ENCODE data around the gene GRM5. TPM values are rescaled to one million over a fixed set of nuclear protein-coding genes. Genes with fewer than 3 reads are reported as not detected.

The GRM5 gene
- total and polyA plus RNA-seq, 2 donors (not counting 1 experiment from before 2014, with no cell fraction given): not detected

GRCh38 chr11:88475991-88476418 is 589.8 kb downstream of the GRM5 start:
- Histone ChIP-seq H3K4me1 (ENCODE audit: control insufficient read depth in 2 of 2, insufficient read depth in 2 of 2, low read length in 2 of 2) (no peaks in the 10 kb centered on the region), H3K9ac (ENCODE audit: low read length) (no peak overlapping the region), H3K4me2 (replicated peaks; ENCODE audit: low read depth, low read length, poor library complexity, severe bottlenecking) (no peak overlapping the region), H3K9me3 (ENCODE audit: control extremely low read depth in 1 of 3, control insufficient read depth in 2 of 3, insufficient read depth in 1 of 3, low read length in 2 of 3) (no peaks in the 10 kb centered on the region), H2AFZ (ENCODE audit: insufficient read depth, low read depth, low read length, poor library complexity, severe bottlenecking) (no peak overlapping the region), H3K4me3 (ENCODE audit: control extremely low read depth in 1 of 5, extremely low read depth in 1 of 5, insufficient read depth in 1 of 5, low read depth in 2 of 5, low read length in 4 of 5) (no peak overlapping the region), H4K20me1 (ENCODE audit: control insufficient read depth, insufficient read depth, low read length, poor library complexity, severe bottlenecking) (no peaks in the 10 kb centered on the region), H3K27ac (ENCODE audit: low read length in 2 of 2) (no peak overlapping the region), H3K27me3 (replicated peaks in 1 of 4; ENCODE audit: control extremely low read depth in 1 of 4, control insufficient read depth in 3 of 4, insufficient read depth in 4 of 4, low read length in 3 of 4) (no peaks in the 10 kb centered on the region), H3K36me3 (replicated peaks in 1 of 2; ENCODE audit: control extremely low read depth in 1 of 2, control insufficient read depth in 1 of 2, extremely low read depth in 1 of 2, insufficient read depth in 2 of 2, low read length in 1 of 2) (no peaks in the 10 kb centered on the region), H3K79me2 (ENCODE audit: control insufficient read depth, insufficient read depth, low read length) (no peaks in the 10 kb centered on the region)
- no peaks in the 10 kb centered on the region for H3K4me1 Mint-ChIP-seq
- ATAC-seq (ENCODE audit: low read depth) (no peak), DNase-seq (no peak)
- CTCF ChIA-PET: no interaction called here
- POLR2A ChIA-PET: no interaction called here
- H3K9me3 Mint-ChIP-seq (ENCODE audit: insufficient read depth): no peaks in the 10 kb centered on the region
- WGBS (ENCODE audit: insufficient coverage): no CpG with 5 or more reads among the region's 1 CpG
- no peak overlapping the region for H3K4me3 Mint-ChIP-seq
- H3K27me3 Mint-ChIP-seq: peaks cover 8% of the 10 kb centered on the region
- intact Hi-C loops (cut with micrococcal nuclease): no loop called here
- TF ChIP-seq, protein P1, sequence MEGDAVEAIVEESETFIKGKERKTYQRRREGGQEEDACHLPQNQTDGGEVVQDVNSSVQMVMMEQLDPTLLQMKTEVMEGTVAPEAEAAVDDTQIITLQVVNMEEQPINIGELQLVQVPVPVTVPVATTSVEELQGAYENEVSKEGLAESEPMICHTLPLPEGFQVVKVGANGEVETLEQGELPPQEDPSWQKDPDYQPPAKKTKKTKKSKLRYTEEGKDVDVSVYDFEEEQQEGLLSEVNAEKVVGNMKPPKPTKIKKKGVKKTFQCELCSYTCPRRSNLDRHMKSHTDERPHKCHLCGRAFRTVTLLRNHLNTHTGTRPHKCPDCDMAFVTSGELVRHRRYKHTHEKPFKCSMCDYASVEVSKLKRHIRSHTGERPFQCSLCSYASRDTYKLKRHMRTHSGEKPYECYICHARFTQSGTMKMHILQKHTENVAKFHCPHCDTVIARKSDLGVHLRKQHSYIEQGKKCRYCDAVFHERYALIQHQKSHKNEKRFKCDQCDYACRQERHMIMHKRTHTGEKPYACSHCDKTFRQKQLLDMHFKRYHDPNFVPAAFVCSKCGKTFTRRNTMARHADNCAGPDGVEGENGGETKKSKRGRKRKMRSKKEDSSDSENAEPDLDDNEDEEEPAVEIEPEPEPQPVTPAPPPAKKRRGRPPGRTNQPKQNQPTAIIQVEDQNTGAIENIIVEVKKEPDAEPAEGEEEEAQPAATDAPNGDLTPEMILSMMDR (IDR thresholded peaks at IDR 0.05): no peak
- no peak overlapping the region for H3K27ac Mint-ChIP-seq

- Mint-ChIP-seq H3K27me3 (peaks cover 8% of the 10 kb centered on the region), H3K27ac (no peak overlapping the region), H3K4me3 (no peak overlapping the region), H3K4me1 (no peaks in the 10 kb centered on the region), H3K9me3 (ENCODE audit: insufficient read depth) (no peaks in the 10 kb centered on the region)
- intact Hi-C loops (cut with micrococcal nuclease): no loop called here
- no peak overlapping the region for H3K4me3 ChIP-seq (ENCODE audit: control extremely low read depth in 1 of 5, extremely low read depth in 1 of 5, insufficient read depth in 1 of 5, low read depth in 2 of 5, low read length in 4 of 5)
- TF ChIP-seq, protein P1 (IDR thresholded peaks at IDR 0.05): no peak
- no peak for TF ChIP-seq EZH2 (IDR thresholded peaks at IDR 0.05; ENCODE audit: borderline replicate concordance, insufficient read depth, low read depth, low read length, poor library complexity, severe bottlenecking)
- POLR2A ChIA-PET: no interaction called here
- DNase-seq (no peak), ATAC-seq (ENCODE audit: low read depth) (no peak)
- WGBS (ENCODE audit: insufficient coverage): 56% methylated on average over 2 of the region's 2 CpGs
- no peak overlapping the region for H3K9ac ChIP-seq (ENCODE audit: low read length)
- no peaks in the 10 kb centered on the region for H3K4me1 ChIP-seq (ENCODE audit: control insufficient read depth in 2 of 2, insufficient read depth in 2 of 2, low read length in 2 of 2)
- no peaks in the 10 kb centered on the region for H4K20me1 ChIP-seq (ENCODE audit: control insufficient read depth, insufficient read depth, low read length, poor library complexity, severe bottlenecking)
- no peaks in the 10 kb centered on the region for H3K79me2 ChIP-seq (ENCODE audit: control insufficient read depth, insufficient read depth, low read length)
- CTCF ChIA-PET: no interaction called here
- H3K4me2 ChIP-seq (replicated peaks; ENCODE audit: low read depth, low read length, poor library complexity, severe bottlenecking): no peak overlapping the region
- no peak overlapping the region for H2AFZ ChIP-seq (ENCODE audit: insufficient read depth, low read depth, low read length, poor library complexity, severe bottlenecking)
- no peak overlapping the region for H3K27ac ChIP-seq (ENCODE audit: low read length in 2 of 2)
- H3K9me3 ChIP-seq (ENCODE audit: control extremely low read depth in 1 of 3, control insufficient read depth in 2 of 3, insufficient read depth in 1 of 3, low read length in 2 of 3): no peaks in the 10 kb centered on the region
- H3K36me3 ChIP-seq (replicated peaks in 1 of 2; ENCODE audit: control extremely low read depth in 1 of 2, control insufficient read depth in 1 of 2, extremely low read depth in 1 of 2, insufficient read depth in 2 of 2, low read length in 1 of 2): no peaks in the 10 kb centered on the region
- no peaks in the 10 kb centered on the region for H3K27me3 ChIP-seq (replicated peaks in 1 of 4; ENCODE audit: control extremely low read depth in 1 of 4, control insufficient read depth in 3 of 4, insufficient read depth in 4 of 4, low read length in 3 of 4)
These were observed 591.1 kb downstream of the GRM5 start for GRCh38 chr11:88474655-88475054.
